HG03378 (cell line): Measurements from ENCODE around the gene NLGN1.

Source experiments
- ATAC-seq: cut with Tn5 transposase; IDR thresholded peaks from one replicate; pipeline ENCODE4 v1.9.1; 2021; ENCODE audit warnings: mild to moderate bottlenecking, moderate library complexity; ENCODE audit not compliant: unreplicated experiment

The NLGN1 gene

DNA sequence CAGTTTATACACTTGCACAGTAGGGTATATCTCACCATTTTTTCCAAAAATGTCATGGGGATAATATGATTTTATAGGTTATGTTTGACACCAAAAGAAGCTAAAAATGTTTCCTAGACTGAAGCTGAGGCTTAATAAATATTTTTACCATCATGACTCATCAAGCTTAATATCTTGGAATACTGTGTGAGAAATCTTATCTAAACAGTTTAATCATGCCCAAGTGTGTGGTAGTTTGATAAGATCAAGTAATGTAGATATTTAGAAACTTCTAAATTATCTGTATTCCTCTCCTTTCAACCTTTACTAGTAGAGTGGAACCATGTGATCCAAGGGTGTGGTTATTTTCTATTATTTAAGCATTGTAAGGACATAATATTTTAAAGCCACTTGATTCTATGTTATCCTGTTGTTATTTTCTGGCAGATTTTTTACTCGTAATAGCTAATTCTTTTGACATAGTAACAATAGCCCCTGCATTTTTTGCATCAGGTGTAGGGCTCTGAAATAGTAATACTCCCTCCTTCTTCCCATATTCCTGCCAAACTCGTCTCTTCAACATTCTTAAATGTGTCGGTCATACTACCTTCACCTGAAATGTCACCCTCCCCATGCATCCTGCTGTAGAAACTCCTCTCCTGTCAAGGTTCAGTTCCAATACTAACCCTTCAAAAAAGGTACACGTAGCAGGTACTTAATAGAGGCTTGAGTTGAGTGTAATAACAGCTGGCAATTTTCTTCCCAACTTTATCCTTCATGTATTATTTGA is 729.6 kb downstream of the NLGN1 start:
- no peak for ATAC-seq

DNA sequence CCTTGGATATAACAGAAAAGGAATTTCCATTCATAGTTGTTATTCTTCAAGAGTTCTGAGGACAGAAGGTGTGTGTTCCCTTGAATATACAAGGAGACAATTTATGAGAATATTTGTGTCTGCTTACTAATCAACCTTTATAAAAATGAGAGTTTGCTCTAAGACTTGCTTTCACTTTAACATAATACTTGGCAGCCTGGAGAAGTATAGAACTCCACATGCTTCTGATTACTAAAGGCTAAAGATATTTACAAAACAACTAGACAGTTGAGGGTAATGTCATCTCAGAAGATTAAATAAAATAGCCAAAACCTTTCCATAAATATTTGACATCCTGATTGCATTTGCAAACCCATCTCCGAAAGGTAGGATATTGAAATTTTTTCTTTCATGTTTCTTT is 734.5 kb downstream of the NLGN1 start:
- ATAC-seq: no peak

DNA sequence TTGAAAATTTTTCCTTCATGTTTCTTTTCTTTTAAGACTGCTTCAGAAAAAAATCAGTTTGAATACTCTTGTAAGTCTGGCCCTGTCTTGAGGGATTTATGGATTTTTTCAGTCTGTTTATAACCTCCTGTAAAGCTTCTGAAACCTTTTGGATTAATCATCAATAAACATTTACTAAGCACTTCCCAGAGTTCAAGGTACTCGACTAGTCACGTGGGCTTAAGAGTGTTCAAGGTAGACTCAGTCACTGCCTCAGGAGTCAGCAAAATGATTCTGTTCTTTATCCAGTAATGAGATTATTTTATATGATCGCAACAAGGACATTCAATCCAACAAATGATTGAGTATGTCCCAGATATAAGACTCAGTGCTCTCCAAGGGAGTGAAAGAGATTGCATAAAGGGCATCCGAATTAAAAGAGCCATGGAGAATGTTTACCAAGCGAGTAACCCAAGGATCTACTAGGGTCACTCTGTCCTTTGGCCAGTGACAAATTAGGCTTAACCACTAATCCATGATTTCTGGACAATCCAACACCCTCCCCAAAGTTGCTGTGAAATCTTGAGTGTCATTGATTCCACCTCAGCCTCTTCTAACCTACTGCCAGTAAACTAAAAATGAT is 735.0 kb downstream of the NLGN1 start:
- ATAC-seq: no peak

DNA sequence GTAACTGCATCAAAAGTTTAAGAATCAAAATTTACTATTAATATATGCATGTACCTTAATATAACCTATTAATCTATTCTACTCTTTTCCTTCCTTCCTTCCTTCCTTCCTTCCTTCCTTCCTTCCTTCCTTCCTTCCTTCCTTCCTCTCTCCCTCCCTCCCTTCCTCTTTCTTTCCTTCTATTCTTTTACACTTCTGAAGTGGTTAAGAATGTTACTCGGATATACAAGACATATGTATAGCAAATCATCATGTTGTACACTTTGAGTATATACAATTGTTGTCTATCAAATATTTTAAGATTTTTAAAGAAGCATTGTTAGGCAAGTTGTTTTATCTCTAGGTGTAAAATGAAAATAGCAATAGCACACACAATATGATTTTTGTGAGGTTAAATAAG is 748.5 kb downstream of the NLGN1 start:
- ATAC-seq: no peak

DNA sequence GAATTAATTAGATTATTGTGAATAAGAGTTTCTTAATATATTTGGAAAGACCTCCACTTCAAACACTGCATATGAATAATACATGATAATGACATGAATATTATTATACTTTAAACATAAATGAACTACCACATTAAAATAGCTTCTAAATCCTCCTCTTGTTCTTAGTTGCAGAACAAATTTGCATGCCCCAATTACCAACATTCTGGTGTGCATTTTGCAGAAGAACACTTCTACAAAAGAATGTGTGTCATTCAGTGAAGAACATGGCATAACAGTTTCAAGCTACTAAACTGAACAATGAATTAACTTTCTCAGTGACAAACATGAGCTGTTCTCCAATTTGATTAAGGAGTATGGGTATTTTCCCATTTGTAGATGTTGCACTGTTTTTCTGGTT is 750.3 kb downstream of the NLGN1 start:
- no peak for ATAC-seq

DNA sequence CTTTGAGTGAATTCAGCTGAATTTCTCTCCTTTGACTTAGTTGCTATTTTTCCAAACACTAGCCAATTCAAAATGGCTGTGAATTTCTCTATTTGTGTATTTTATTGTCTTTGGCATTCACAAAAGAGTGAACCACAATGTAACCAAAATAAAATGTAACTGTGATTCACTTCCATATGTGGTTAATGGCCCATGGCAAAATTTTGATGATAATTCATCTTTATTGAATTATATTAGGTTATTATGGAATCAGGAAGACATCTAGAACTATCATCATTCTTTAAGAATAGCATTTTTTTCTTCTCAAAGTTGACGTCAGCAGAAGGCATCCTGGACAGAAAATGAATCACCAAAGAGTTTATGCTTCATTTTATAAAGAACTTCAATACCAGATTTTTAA is 756.3 kb downstream of the NLGN1 start:
- no peak for ATAC-seq

DNA sequence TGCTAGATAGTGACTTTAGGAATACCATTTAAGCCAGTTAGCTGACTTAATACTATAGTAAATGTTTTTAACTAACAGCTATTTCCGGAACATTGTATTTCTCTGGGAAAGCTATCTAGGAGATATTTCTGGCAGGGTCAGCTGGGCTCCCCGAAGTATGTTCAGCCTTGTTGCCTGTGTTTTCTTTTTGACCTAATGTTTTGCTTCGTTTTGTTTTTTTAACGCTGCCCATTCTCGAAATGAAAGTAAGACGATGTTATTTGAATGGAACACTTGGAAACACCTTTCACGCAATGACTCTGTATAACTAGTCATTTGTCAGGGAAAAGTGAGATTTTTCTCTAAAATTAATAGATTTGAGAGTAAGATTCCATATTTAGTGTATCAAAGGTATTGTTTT is 758.7 kb downstream of the NLGN1 start:
- ATAC-seq: no peak

DNA sequence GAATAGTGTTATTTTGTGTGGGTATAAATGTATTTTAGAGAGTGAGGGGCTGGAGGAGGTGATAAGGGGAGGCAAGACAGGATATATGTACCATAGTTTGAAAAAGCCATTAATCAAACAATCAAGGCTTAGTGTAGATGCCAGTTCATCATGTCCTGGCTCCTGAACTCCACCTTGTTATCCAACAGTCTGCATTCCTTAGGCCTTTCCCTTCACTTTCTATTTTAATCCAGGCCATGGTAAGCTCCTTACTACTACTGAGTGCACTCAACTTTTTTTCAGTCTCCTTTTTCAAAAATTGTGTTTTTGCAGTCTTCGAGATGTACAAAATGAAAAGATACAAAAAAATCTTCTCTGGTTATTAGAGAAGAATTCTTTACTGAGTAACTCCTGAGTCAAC is 761.1 kb downstream of the NLGN1 start:
- no peak for ATAC-seq

DNA sequence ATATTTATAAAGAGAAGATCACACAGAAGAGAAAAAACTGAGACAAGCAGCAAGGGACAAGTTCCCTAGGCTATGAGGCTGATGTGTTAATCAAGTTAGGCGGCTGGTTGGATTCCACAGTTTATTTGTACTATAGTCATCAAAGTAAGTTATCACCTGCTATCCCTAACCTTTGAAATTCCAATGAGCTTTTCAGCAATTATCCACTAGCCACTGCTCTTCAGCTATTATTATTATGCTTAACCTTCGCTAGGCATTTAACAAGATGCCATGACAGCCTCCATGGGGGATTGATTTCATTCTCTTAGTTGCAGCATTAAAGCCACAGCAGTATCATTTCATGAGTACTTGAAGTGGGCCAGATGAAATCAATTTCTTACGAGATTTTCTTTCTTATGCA is 762.1 kb downstream of the NLGN1 start:
- no peak for ATAC-seq

DNA sequence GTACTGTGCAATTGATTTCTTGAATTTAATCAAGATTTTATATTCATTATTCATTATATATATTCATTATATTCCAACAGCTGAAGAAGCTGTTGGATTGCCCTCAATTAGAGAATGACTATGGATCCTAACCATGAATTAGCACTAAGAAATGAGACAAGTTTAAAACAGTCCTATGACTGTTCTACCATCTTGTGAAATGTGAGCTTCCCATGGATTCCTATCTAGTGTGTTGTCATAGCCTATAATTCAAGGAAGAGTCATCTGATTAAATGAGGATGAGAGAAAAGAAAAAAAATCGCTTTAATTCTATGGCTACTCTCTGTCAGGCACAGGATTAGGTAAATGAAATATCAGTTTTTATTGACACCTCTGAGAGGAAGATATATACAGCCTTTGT is 765.0 kb downstream of the NLGN1 start:
- ATAC-seq: no peak

DNA sequence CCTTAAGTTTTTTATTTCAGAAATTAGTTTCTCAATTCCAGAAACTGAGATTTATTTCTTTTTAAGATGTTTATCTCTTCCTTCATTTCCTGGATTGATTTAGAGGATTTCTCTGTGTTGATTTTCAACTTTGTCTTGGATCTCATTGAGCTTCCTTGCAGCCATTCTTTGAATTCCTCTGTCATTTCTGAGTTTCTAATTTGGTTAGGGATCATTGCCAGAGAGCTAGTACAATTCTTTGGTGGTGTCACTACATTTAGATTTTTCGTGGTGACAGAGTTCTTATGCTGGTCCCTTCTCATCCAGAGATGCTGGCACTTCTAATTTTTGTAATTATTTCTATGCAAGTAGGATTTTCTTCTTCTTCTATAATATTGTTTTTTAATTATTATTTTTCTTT is 770.5 kb downstream of the NLGN1 start:
- ATAC-seq: no peak

DNA sequence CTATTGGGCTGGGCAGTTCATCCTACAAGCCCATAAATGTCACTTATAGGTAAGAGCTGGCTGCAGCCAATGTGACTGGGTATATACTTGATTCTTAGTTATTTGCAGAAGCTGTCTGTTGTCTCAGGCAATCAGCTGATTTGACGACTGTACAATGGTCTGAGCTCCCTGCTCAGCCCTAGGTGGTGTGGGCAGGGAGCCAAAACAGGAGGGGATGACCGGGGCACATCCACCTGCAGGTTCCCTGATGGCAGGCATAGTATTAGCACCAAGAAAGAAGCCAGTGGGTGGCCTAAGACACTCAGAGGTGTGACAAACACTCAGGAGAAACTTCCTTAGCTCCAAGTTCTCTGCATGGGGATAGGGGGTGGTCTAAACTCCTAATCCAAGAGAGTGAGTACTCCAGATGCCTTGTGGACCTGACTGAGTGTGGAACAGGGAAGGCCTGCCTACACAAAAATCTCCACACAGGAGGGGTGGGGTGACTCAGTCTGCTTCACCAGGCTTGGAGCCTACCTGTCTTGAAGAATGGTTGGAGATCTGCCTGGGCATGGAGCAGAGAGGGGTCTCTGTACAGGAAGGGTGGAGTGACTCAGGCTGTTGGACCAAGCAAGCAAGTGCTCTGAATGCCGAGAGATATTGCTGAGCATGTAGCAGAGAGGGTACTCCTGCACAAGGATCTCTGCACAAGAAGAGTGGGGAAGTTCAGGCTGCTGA is 771.2 kb downstream of the NLGN1 start:
- no peak for ATAC-seq

DNA sequence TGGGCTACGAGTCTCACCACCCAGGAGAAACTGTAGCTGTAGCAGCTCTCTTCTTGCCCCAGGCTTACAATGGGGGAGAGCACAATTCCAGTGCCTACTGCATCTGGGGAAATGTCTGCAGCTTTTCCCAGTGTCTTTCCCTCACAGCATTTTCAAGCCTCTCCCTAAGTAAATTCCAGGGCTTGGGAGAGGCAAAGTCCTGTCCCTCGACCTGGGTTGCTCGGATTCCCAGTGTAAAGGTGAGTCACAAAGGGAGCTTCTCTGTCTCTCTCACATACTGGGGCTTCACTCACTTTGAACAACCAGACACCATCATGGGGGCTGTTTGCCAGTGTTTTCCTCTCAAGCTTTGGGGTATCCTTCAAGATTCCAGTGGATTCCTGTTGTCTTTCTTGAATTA is 772.2 kb downstream of the NLGN1 start:
- ATAC-seq: no peak

DNA sequence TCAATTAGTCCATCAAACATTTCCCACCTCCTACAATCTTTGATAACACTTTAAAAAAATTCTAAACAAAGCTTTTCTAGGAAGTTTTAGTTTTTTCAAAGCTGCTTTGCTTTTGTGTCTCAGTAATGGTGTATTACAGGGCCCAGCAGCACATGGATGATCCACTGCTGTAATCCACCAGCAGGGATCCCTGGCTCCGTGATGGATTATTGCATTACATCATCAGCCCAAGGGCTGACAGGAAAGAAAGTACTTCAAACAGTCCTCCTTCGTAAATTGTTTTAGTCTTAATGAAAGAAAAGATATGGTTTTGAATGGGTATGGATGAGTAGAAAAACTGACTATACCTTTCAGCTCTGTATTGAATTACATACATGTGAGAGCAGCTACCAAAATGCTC is 772.7 kb downstream of the NLGN1 start:
- no peak for ATAC-seq

DNA sequence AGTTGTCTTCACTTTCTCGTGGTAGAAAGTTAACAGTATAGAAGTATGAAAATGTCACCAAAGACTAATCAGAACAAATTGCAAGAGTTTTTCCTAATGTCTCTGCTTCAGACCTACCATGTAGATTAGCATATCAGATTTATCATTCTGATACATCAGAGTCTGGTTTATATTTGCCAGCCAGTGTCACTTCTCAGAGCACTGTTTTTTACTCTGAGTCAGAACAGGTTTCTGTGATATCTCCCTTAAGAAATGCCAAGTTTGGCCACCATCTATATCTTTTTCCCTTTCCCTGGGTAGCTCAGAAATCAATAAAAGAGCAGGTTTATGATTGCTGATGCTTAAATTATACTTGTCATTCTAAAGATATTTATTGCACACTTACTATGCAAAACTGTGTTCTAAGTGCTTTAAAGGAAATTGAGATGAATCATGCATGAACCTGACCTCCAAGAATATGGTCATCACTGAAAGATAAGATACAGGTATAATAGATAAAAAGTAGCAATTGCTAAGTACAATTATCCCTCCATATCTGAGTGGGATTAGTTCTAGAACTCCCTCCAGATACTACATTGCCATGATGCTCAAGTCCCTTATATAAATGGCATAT is 788.9 kb downstream of the NLGN1 start:
- ATAC-seq: no peak

DNA sequence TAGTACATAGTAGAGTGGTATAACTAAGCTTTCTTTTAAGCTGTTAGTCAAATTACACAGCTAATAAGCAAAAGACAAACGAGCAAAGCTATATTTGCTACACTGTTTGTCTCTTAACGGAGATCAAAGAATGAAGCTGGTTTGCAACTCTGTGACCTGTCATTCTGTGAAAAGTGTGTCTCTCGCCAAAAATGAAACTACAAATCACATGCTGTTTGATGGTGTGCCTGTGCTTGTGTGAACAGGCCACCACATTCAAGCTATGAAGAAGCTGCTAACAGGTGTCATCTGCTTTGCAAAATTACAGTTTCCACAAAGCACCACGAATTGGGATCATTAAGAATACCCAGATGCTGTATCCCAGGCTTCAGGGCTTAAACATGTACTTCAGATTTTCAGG is 793.8 kb downstream of the NLGN1 start:
- no peak for ATAC-seq

DNA sequence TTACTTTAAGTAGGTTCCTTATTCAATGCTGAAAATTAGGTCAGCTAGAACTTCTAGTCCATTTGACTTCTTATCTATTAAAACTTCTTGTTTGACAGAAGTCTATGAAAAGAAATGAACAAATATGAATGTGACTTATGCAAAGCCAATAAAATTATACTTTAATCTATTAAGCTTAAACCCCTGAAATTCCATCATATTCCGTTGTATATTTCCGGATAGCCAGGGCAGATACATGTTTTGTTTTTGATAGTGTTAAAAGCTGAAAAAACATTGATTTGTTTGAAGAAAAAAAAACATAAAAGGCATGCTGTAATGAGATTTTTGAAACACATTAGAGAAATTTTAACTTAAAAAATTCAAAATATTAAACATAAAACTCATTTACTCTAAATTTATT is 794.4 kb downstream of the NLGN1 start:
- ATAC-seq: no peak

DNA sequence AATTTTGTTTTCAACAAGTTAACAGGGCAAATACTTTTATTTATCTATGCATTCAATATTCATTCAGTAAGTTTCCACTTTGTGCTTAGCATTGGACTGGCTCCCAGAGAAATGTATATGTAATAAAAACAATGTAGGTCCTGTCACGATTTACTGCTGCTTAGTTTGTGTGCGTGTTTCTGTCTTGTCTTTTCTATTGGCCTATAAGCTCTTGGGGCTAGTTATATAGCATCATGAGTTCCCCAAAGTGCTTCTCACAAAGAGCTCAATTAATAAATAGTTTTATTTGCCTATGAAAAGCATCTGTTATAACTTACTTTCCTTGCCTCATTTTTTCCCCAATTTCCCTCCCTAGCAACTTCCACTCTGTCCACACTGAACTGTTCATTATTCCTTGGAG is 794.9 kb downstream of the NLGN1 start:
- no peak for ATAC-seq

DNA sequence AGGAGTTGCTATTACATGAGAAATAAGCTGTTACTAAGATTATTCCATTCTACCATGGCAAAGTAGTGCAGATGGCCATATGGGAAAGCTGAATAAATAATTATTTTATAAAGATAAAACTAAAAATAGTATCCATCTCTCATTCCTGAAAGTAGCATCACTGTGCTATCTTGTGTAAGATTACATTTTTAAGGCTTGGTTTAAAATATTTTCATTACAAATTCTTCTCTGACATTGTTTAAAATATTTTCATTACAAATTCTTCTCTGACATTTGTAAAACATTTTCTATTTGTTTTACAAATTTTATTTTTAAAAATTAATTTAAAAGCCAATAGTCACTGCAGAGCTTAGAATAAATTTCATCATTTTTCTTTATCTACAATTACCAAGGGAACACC is 796.1 kb downstream of the NLGN1 start:
- no peak for ATAC-seq

DNA sequence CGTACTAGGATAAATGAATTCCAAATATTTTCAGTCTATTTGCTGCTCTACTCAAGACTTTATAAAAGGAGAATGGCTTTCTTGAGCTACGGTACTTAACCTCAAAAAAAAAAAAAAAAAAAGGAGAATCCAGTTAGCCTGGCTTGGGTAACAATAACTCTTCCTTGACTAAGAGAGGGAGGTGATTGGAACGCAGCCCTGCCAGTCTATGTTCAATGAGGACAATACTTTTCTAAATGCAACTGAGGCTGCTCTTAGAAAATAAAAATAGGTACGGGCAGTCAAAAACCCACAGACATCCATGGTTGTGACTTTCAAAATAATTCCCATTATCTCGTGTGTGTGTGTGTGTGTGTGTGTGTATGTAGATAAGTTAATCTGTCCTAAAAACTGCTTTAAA is 799.9 kb downstream of the NLGN1 start:
- ATAC-seq: no peak

DNA sequence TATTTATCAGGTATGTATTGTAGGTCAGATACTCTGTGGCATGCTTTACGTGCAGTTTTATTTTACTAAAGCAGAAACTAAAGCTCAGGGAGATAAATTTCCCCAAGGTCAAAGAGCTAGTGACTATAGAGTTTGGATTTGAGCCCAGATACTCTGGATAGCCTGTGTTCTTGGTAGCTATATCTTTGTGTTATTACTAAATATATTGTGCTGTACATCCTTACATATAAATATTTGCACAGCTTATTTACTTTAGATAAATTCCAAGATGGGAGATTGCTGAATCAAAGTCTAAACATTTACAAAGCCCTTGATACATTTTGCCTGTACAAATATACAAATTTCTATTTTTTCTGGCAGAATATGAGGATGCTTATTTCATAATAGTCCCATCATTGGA is 800.7 kb downstream of the NLGN1 start:
- ATAC-seq: no peak

DNA sequence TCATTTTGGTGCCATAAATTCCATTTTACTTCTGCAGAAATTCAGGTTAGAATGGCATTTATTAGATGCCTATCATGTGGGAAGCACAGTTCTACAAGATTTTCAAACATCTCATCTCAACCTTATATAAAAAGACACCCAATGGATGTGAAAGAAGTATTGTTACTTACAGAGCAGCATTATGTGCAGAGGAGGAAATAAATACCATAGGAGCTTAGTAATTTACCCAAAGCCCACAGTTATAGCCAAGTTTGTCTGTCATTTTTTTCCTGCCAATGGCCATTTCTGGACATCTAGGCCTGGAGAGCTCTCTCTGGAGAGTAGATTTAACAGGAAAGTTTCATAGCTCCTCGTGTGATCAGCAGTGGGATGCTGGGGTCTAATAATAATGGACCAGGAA is 802.2 kb downstream of the NLGN1 start:
- ATAC-seq: no peak
